Activated CD4-positive, alpha-beta T cell treated with anti-CD3 and anti-CD28 coated beads, Interleukin-10, Interleukin-2, amounts not matched to agents 100 ng/mL and 50 ng/mL, durations not matched to agents 16 hours and 8 hours (primary cell): ENCODE measurements around the gene NIM1K.
"Not testable (repeated sequence)": the region's sequence is repeated elsewhere in the genome, so short reads cannot be mapped to it uniquely, and the experiment has no call there.

Experiments used
- DNase-seq: peaks from one replicate; pipeline ENCODE4 v3.0.0-alpha.2; 2020

NIM1K gene

GRCh38 chr5:43191740-43192557 lies at the start of gene NIM1K:
NIM1K (plus strand) TSS chr5:43192225; CDS start chr5:43245776, 53,551 bp downstream.
- DNase-seq: peak; percentile 47

GRCh38 chr5:43145071-43145470 lies 47.0 kb upstream of the NIM1K start:
- DNase-seq: no peak

GRCh38 chr5:43146958-43147357 lies 45.1 kb upstream of the NIM1K start:
- DNase-seq: no peak

DNA sequence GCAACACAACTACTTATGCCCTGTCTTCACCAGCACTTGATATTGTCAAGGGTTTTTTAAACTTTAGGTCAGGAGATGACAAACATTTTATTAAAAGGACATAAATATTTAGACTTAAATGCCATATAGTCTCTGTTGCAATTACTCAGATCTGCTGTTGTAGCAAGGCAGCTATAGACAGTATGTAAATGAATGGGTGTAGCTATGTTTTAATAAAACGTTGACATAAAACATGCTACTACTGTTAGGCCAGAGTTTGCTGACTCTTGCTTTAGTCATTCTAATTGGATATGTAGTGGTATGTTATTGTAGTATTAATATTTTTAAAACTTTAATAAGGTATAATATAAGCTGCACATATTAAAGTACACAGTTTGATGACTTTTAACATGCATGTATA lies 43.6 kb upstream of the NIM1K start:
- DNase-seq: no peak

DNA sequence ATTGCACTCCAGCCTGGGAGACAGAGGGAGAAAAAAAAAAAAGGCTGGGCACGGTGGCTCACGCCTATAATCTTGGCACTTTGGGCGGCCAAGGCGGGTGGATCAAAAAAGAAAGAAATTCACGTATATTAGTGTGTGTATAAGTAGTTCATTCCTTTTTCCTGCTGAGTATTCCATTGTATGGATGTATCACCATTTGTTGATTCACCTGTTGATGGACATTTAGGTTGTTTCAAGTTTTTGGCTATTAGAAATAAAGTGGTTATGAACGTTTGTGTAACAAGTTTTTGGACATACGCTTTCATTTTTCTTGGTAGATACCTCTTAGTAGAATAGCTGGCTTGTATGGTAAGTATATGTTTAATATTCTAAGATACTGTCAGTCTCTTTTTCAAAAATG lies 42.8 kb upstream of the NIM1K start:
- DNase-seq: no peak

DNA sequence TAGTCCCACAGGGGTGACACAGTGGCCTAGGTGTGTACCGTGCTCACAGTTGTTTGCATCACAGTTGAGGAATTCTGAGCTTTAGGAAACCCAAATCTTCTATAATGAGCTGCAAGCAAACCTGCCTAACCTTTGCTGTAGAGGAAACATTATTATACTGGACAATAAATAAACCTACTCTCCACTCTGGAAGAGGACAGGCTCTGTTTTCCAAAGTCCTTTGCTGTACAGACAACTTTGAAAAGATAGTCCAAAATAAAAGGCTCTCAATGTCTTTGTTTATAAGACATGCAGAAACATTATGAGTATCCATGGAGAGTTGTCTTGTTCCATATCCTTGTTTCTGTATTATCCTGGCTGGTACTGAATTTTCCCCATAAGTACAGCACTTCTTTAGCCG lies 42.0 kb upstream of the NIM1K start:
- DNase-seq: no peak

- no peak for DNase-seq
These were observed 41.3 kb upstream of the NIM1K start for GRCh38 chr5:43150748-43151147.

- DNase-seq: no peak
These were observed 39.1 kb upstream of the NIM1K start for GRCh38 chr5:43152946-43153345.

DNA sequence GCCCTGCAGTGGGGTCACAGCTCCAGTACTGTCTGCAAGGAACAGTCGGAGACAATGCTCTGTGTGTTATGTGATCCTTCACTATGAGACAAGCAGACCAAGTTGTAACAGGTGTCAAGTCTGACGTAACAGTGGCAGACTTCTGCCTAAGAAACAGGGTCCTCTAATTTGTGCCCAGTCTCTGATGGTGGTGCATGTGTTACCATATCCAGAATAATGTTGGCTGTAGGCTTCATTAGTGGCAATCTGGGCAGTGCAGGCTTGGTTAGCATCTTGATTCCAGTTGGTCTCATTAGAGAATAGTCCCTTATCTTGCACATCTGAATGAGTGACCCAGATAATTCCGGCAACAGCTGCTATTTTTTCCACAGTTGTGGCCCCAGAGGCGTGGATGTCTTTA lies 37.6 kb upstream of the NIM1K start:
- DNase-seq: no peak

GRCh38 chr5:43155394-43156096 lies 36.5 kb upstream of the NIM1K start:
- DNase-seq: no peak

- no peak for DNase-seq
These were observed 35.6 kb upstream of the NIM1K start for GRCh38 chr5:43156388-43156787.

- no peak for DNase-seq
These were observed 35.0 kb upstream of the NIM1K start for GRCh38 chr5:43157068-43157467.

- DNase-seq: no peak
These were observed 30.8 kb upstream of the NIM1K start for GRCh38 chr5:43161244-43161643.

GRCh38 chr5:43164801-43165200 lies 27.2 kb upstream of the NIM1K start:
- DNase-seq: not testable (repeated sequence)

DNA sequence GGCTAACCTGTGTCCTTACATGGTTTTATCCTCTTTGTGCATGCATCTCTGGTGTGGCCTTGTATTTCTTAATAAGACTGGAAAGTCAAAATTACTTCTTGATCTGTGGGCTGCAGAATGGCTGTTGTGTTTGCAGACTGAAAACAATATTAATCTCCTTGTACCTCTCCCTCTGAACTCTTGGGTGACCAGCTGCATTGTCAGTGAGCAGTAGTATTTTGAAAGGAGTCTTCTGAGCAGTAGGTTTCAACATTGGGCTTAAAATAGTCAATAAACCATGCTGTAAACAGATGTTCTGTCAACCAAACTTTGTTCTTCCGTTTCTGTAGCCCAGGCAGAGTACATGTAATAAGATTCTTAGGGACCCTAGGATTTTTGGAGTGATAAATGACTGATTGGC lies 26.7 kb upstream of the NIM1K start:
- DNase-seq: no peak

DNA sequence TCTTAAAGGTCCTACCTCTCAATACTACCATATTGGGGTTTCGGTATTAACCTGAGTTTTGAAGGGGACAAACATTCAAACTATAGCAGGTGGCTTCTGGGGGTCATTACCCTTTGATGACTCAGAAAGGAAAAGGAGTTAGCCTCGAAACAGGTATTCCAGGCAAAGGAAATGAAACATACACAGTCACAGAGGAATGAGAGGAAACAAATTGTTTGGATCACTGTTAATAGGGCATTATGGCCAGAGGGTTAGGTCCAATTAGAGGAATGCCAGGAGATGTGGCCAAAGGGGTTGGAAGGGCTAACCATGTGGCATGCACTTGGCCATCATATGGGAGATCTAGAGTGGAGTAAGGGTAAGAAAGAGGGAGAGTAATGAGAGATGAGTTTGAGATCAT lies 23.9 kb upstream of the NIM1K start:
- no peak for DNase-seq

DNA sequence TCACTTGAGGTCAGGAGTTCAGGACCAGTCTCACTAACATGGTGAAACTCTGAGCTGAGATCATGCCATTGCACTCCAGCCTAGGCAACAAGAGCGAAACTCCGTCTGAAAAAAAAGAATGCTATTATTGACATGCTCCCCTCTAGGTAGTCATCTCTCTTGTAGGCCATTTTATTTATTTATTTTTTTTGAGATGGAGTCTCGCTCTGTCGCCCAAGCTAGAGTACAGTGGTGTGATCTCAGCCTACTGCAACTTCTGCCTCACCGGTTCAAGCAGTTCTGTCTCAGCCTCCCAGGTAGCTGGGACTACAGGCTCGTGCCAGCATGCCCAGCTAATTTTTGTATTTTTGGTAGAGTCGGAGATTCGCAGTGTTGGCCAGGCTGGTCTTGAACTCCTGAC lies 20.6 kb upstream of the NIM1K start:
- DNase-seq: no peak

- DNase-seq: no peak
These were observed 20.1 kb upstream of the NIM1K start for GRCh38 chr5:43171926-43172325.

DNA sequence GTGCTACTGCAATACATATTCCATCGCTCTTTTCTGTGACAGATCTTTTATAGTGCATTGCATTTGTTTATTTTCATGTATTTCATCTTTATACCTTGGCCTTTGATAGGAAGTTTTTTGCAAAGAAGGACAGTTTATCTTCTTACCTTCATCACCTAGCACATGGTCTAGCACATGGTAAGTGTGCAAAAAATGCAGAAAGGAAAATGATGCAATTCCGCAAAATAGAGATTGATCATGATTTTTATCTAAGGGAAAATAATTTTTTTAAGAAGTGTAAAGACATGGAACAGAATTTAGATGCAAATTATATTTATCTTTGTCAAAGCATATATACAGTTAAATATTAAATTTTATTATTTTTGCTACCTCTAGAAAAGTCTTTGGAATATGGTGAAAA lies 19.2 kb upstream of the NIM1K start:
- no peak for DNase-seq

GRCh38 chr5:43174586-43174985 lies 17.4 kb upstream of the NIM1K start:
- DNase-seq: no peak

- no peak for DNase-seq
These were observed 12.2 kb upstream of the NIM1K start for GRCh38 chr5:43179836-43180235.

- no peak for DNase-seq
These were observed 9.6 kb upstream of the NIM1K start for GRCh38 chr5:43182421-43182820.

DNA sequence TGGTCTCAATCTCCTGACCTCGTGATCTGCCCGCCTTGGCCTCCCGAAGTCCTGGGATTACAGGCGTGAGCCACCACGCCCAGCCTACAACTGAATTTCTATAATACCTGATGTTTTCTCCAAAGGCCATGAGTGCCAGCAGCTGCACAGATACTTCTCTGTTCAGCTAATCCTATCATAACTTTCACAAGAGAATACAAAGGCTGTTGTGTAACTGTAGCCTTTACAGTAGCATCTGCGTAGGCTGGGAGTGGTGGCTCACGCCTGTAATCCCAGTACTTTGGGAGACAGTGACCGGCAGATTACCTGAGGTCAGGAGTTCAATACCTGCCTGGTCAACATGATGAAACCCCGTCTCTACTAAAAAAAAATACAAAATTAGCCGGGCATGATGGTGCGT lies 8.9 kb upstream of the NIM1K start:
- DNase-seq: not testable (repeated sequence)

GRCh38 chr5:43190755-43191603 lies 1.0 kb upstream of the NIM1K start:
- DNase-seq: no peak
